ENCODE results near the gene CHSY1. TPM values are rescaled to one million over a fixed set of nuclear protein-coding genes. Genes with fewer than 3 reads are reported as not detected.
A peak's percentile ranks its signal among the peaks of the same experiment; 100 is the strongest.

Gene CHSY1
- total RNA-seq, 1 donor from 2014 or later, result 23.3 TPM

- Histone ChIP-seq H3K36me3 (peaks cover 4% of the 10 kb centered on the region), H2AFZ (replicated peaks) (no peak overlapping the region), H3K4me2 (no peak overlapping the region), H3K27ac (no peak overlapping the region), H3K27me3 (no peaks in the 10 kb centered on the region), H4K20me1 (ENCODE audit: low read depth) (peaks cover 13% of the 10 kb centered on the region), H3K4me1 (peaks cover 5% of the 10 kb centered on the region), H3K9me3 (ENCODE audit: low read depth) (no peaks in the 10 kb centered on the region), H3K4me3 (no peak overlapping the region), H3F3A (ENCODE audit: low read depth) (peaks cover 29% of the 10 kb centered on the region), H3K79me2 (ENCODE audit: low read depth) (peaks cover 19% of the 10 kb centered on the region), H3K9ac (no peak overlapping the region)
- no peaks in the 10 kb centered on the region for H3K9me3 Mint-ChIP-seq
- peaks cover 9% of the 10 kb centered on the region for H3K4me1 Mint-ChIP-seq
- peaks cover 19% of the 10 kb centered on the region for H3K36me3 Mint-ChIP-seq
- H3K27me3 Mint-ChIP-seq (ENCODE audit: insufficient read depth, low read depth), result peaks cover 2% of the 10 kb centered on the region
- DNase-seq (ENCODE audit: low spot score), result no peak
- TF ChIP-seq EZH2phosphoT487 (IDR thresholded peaks at IDR 0.05) (no peak), EZH2 (IDR thresholded peaks at IDR 0.05) (no peak), CTCF (IDR thresholded peaks at IDR 0.05) (no peak)
- no peak overlapping the region for H3K4me3 Mint-ChIP-seq
- H3K27ac Mint-ChIP-seq, result no peak overlapping the region
Measured at GRCh38 chr15:101280007-101280406, 28.2 kb upstream of the CHSY1 start.

GRCh38 chr15:101277943-101278564 lies 26.2 kb upstream of the CHSY1 start:
- Histone ChIP-seq H3K79me2 (ENCODE audit: low read depth) (peaks cover 19% of the 10 kb centered on the region), H3K27me3 (no peaks in the 10 kb centered on the region), H3F3A (ENCODE audit: low read depth) (peaks cover 32% of the 10 kb centered on the region), H3K4me1 (peaks cover 5% of the 10 kb centered on the region), H4K20me1 (ENCODE audit: low read depth) (peaks cover 13% of the 10 kb centered on the region), H3K9me3 (ENCODE audit: low read depth) (no peaks in the 10 kb centered on the region), H3K4me3 (peak overlapping the region; percentile 77), H3K36me3 (peaks cover 11% of the 10 kb centered on the region), H2AFZ (replicated peaks) (peak overlapping the region; percentile 9), H3K4me2 (peak overlapping the region; percentile 99), H3K9ac (no peak overlapping the region), H3K27ac (no peak overlapping the region)
- peaks cover 21% of the 10 kb centered on the region for H3K36me3 Mint-ChIP-seq
- H3K9me3 Mint-ChIP-seq, result no peaks in the 10 kb centered on the region
- no peak overlapping the region for H3K27ac Mint-ChIP-seq
- TF ChIP-seq EZH2phosphoT487 (IDR thresholded peaks at IDR 0.05) (no peak), CTCF (IDR thresholded peaks at IDR 0.05) (no peak), EZH2 (IDR thresholded peaks at IDR 0.05) (no peak)
- peaks cover 2% of the 10 kb centered on the region for H3K27me3 Mint-ChIP-seq (ENCODE audit: insufficient read depth, low read depth)
- H3K4me1 Mint-ChIP-seq, result peaks cover 9% of the 10 kb centered on the region
- H3K4me3 Mint-ChIP-seq, result peak overlapping the region; percentile 92
- DNase-seq (ENCODE audit: low spot score), result peak; percentile 24

GRCh38 chr15:101277038-101277822 lies 25.4 kb upstream of the CHSY1 start, which contains the start of gene SELENOS:
SELENOS (minus strand) TSS chr15:101277485; CDS start chr15:101277417, 68 bp downstream.
- Mint-ChIP-seq H3K36me3 (peaks cover 25% of the 10 kb centered on the region), H3K4me1 (peaks cover 9% of the 10 kb centered on the region)

More at GRCh38 chr15:101277038-101277822, 25.4 kb upstream of the CHSY1 start, which contains the start of gene SELENOS:
- Histone ChIP-seq H3F3A (ENCODE audit: low read depth) (peaks cover 32% of the 10 kb centered on the region), H3K4me1 (peaks cover 5% of the 10 kb centered on the region), H3K36me3 (peaks cover 11% of the 10 kb centered on the region), H3K4me3 (peak within 1 kb of the TSS; percentile 77), H3K4me2 (peak within 1 kb of the TSS; percentile 99), H2AFZ (replicated peaks) (peak within 1 kb of the TSS; percentile 27), H3K9ac (peak within 1 kb of the TSS; percentile 60), H3K27ac (no peak within 1 kb of the TSS), H3K79me2 (ENCODE audit: low read depth) (peaks cover 19% of the 10 kb centered on the region), H4K20me1 (ENCODE audit: low read depth) (peaks cover 13% of the 10 kb centered on the region), H3K27me3 (no peaks in the 10 kb centered on the region), H3K9me3 (ENCODE audit: low read depth) (no peaks in the 10 kb centered on the region)
- Mint-ChIP-seq H3K27ac (no peak within 1 kb of the TSS), H3K4me3 (peak within 1 kb of the TSS; percentile 99), H3K27me3 (ENCODE audit: insufficient read depth, low read depth) (peaks cover 5% of the 10 kb centered on the region), H3K9me3 (no peaks in the 10 kb centered on the region)
- TF ChIP-seq EZH2phosphoT487 (IDR thresholded peaks at IDR 0.05) (no peak), CTCF (IDR thresholded peaks at IDR 0.05) (no peak), EZH2 (IDR thresholded peaks at IDR 0.05) (no peak)
- DNase-seq (ENCODE audit: low spot score), result peak; percentile 97

Data from neural progenitor cell (in vitro differentiated cells).